ENCODE data around the gene GPR17. TPM values are rescaled to one million over a fixed set of nuclear protein-coding genes. Genes with fewer than 3 reads are reported as not detected.

GPR17 gene
- total and polyA plus RNA-seq, 12 donors: 0.22 to 16.5 (median 0.46) TPM; not detected in 4

DNA sequence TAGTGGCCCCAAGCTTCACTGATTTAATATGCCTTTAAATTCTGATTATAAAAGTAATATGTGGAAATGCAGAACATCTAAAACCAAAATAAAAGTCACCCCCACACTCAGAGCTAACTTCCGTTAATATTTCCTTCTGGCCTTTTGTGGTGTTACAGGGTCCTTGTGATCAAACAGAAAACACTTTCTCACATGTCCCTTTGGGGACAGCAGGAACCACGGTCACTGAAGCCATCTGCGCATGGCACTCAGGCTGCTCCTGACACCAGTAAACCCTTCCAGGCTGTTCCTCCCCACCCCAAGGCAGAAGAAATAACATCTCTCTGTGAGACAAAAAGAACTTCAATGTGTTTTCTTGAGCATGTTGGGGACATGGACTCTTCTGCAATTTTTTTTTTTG, 25.1 kb upstream of the GPR17 start:
- peaks cover 0 to 16% (median 0%) of the 10 kb centered on the region in 7 donors for H3K27me3 ChIP-seq
- TF ChIP-seq, protein P1, sequence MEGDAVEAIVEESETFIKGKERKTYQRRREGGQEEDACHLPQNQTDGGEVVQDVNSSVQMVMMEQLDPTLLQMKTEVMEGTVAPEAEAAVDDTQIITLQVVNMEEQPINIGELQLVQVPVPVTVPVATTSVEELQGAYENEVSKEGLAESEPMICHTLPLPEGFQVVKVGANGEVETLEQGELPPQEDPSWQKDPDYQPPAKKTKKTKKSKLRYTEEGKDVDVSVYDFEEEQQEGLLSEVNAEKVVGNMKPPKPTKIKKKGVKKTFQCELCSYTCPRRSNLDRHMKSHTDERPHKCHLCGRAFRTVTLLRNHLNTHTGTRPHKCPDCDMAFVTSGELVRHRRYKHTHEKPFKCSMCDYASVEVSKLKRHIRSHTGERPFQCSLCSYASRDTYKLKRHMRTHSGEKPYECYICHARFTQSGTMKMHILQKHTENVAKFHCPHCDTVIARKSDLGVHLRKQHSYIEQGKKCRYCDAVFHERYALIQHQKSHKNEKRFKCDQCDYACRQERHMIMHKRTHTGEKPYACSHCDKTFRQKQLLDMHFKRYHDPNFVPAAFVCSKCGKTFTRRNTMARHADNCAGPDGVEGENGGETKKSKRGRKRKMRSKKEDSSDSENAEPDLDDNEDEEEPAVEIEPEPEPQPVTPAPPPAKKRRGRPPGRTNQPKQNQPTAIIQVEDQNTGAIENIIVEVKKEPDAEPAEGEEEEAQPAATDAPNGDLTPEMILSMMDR (IDR thresholded peaks at IDR 0.05): no peak
- H3K4me3 ChIP-seq: no peak overlapping the region

DNA sequence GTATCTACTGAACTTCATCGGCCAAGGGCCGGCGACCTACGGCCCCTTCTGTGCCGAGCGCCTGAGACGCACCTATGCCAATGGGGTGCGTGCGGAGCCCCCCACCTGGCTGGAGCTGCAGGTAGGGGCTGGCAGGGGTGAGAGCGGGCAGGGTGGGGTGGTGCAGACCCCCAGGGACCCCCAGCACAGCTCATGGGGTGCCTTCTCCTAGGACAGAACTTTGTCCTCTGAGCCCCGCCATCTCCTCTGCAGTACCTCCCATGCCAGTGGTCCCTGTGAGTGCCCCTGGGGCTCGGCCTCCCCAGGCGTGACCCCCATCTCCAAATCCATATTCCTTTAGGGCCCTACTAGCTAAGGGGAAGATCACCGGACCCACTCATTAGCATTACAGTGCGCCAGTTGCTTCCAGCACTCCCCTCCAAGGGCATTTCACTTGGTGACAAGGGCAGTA, 23.9 kb upstream of the GPR17 start:
- Histone ChIP-seq H3K36me3 (no peaks in the 10 kb centered on the region), H3K4me3 (no peak overlapping the region), H3K27ac (no peak overlapping the region), H3K4me1 (no peaks in the 10 kb centered on the region), H3K9me3 (no peaks in the 10 kb centered on the region), H3K27me3 (peaks cover 0 to 21% (median 0%) of the 10 kb centered on the region in 7 donors)
- WGBS, 2 donors: 96 to 97% methylated on average over 15 of the region's 15 CpGs
- intact Hi-C loops (cut with DNase I): no loop called here
- ATAC-seq (no peak), DNase-seq (no peak)
- TF ChIP-seq, protein P1 (IDR thresholded peaks at IDR 0.05): no peak

More for the DNA sequence above, 25.1 kb upstream of the GPR17 start:
- Histone ChIP-seq H3K27ac (no peak overlapping the region), H3K4me1 (no peaks in the 10 kb centered on the region), H3K36me3 (no peaks in the 10 kb centered on the region), H3K9me3 (no peaks in the 10 kb centered on the region)
- DNase-seq (no peak), ATAC-seq (no peak)
- intact Hi-C loops (cut with DNase I): no loop called here
- WGBS, 2 donors: 66 to 75% methylated on average over 3 of the region's 3 CpGs

DNA sequence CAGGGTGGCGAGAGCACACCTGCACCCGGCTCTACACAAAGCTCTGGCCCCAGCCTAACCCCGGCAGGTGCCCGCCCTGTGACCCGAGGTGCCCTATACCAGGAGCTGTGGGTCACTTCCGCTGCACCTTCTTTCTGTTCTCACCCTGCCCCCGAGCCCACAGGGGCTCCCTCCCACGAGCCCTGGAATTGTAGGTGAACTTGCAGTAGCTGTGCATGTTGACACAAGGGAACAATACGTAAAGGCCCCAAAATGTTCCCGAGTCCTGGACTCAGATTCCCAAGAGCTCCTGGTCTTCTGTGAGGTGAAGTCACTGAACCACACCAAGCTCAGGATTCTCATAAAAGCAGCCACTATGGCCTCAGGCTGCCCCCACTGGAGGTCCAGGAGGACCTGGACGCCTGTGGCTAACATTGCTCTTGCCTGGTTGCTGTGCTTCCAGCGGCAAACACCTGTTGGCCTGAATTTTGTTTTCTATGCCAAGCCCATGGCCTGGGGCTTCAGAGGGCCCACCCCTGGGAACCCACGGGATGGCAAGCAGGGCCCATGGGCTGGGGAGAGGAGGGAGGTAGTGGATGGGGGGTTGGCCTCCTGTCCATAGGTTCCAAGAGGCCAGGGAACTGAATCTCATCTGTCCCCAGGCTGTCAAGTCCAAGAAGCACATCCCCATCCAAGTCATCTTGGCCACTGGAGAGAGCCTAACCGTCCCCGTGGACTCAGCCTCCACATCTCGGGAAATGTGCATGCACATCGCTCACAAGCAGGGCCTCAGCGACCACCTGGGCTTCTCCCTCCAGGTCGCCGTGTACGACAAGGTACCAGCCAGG, 23.2 kb upstream of the GPR17 start:
- H3K9me3 ChIP-seq: no peaks in the 10 kb centered on the region
- no peaks in the 10 kb centered on the region for H3K36me3 ChIP-seq
- ATAC-seq (no peak), DNase-seq (no peak)
- peaks cover 0 to 21% (median 0%) of the 10 kb centered on the region in 7 donors for H3K27me3 ChIP-seq
- no peak overlapping the region for H3K27ac ChIP-seq
- 91 to 94% methylated on average over 21 of the region's 21 CpGs for WGBS, 2 donors
- TF ChIP-seq, protein P1 (IDR thresholded peaks at IDR 0.05): no peak
- H3K4me1 ChIP-seq: peaks cover 0 to under 1% (median 0%) of the 10 kb centered on the region in 9 donors
- intact Hi-C loops (cut with DNase I): no loop called here
- H3K4me3 ChIP-seq: no peak overlapping the region

DNA sequence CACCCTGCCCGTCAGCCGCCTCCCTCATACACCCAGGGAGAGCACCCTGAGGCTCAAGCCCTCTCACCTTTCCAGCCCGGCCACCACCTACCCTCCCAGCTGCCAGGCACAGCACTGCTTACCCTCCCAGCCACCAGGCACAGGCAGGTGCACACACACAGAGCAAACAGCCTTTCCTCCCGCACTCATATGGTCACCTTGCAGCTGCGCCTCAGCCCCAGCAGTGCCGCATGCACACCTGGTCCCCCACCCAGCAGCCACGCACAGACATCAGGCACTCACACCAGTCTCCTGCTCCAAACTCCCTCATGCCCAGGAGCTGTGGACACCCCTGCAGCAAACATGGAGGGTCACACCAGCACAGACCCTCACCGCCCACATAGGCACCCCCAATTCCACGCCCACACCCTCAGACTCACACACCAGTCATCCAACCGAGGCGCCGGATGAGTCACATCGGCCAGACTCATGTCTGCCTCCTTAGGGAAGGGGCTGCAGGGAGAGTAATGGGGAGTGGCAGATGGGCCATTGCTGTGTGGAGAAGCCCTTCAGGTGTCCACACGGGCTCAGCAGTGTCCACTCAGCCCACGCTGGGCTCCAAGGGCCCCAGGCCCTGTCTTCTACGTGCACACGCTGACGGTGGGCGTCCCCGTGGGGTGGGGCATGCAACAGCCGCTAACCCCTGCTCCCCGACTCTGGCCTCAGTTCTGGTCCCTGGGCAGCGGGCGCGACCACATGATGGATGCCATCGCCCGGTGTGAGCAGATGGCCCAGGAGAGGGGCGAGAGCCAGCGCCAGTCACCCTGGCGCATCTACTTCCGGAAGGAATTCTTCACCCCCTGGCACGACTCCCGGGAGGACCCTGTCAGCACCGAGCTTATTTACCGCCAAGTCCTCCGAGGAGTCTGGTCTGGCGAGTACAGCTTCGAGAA, 22.3 kb upstream of the GPR17 start:
- no peak for DNase-seq
- TF ChIP-seq, protein P1 (IDR thresholded peaks at IDR 0.05): no peak
- Histone ChIP-seq H3K4me3 (no peak overlapping the region), H3K27ac (no peak overlapping the region), H3K27me3 (peaks cover 0 to 21% (median 0%) of the 10 kb centered on the region in 7 donors), H3K9me3 (no peaks in the 10 kb centered on the region), H3K36me3 (no peaks in the 10 kb centered on the region), H3K4me1 (peaks cover 0 to 5% (median 0%) of the 10 kb centered on the region in 9 donors)
- peak in 1 of 8 donors; percentile 1 for ATAC-seq
- intact Hi-C loops (cut with DNase I): no loop called here
- WGBS, 2 donors: 90 to 92% methylated on average over 37 to 38 of the region's 38 CpGs
